Esophagus squamous epithelium (tissue), 5 donors: ENCODE results near the gene MICAL3. TPM values are rescaled to one million over a fixed set of nuclear protein-coding genes. Genes with fewer than 3 reads are reported as not detected.
"Not testable (repeated sequence)": the region's sequence is repeated elsewhere in the genome, so short reads cannot be mapped to it uniquely, and the experiment has no call there.

Experiments used
- DNase-seq: peaks from one replicate; lab custom pipeline; 2025; lab: John Stamatoyannopoulos, UW
- H3K27ac ChIP-seq, 4 donors: fragments of 200-600 bp; sonication (generic); one replicate each; pipeline ENCODE4 v1.5.1; 2016 to 2019; ENCODE audit warnings: mild to moderate bottlenecking in 1 of 4
- H3K27me3 ChIP-seq, 4 donors: fragments of 200-600 bp; sonication (generic); 1 replicate in 3 of 4; 2 replicates in 1 of 4; pipeline versions ENCODE4 v1.5.1 to v1.6.0; 2017 to 2021; ENCODE audit warnings: antibody characterized with exemption in 1 of 4
- H3K36me3 ChIP-seq, 3 donors: fragments of 200-600 bp; sonication (generic); one replicate each; pipeline ENCODE4 v1.5.1; 2016 to 2019
- H3K4me1 ChIP-seq, 3 donors: fragments of 200-600 bp; sonication (generic); one replicate each; pipeline ENCODE4 v1.5.1; 2017 to 2019
- H3K4me3 ChIP-seq, 4 donors: fragments of 200-600 bp; sonication (generic); 1 replicate in 3 of 4; 2 replicates in 1 of 4; pipeline ENCODE4 v1.5.1; 2016 to 2019; ENCODE audit warnings: mild to moderate bottlenecking in 2 of 4, moderate library complexity in 1 of 4
- H3K9me3 ChIP-seq, 3 donors: fragments of 200-600 bp; sonication (generic); one replicate each; pipeline ENCODE4 v1.5.1; 2016 to 2019
- POLR2A ChIP-seq, 4 donors: fragments of 450-650 bp; IDR thresholded peaks; one replicate each; pipeline ENCODE4 v1.6.1; 2017; ENCODE audit warnings: antibody characterized with exemption in 4 of 4, mild to moderate bottlenecking in 4 of 4, moderate library complexity in 3 of 4
- WGBS, 2 donors: methylation state at CpG; one replicate each; pipeline ENCODE4 v1.1.5; 2018; 5-methylcytosine and 5-hydroxymethylcytosine counted together
- intact Hi-C: fragments of 100-400 bp; cut with DNase I; formaldehyde crosslinking; loops from one replicate; pipeline ENCODE4 v1.15.0; 2022
- total RNA-seq, 4 donors: library from RNA; depleted of rRNA; stranded (reverse); fragments of >200 nt; gene quantifications; one replicate each; pipeline ENCODE4 v1.1.0, GENCODE V29; 2016
- TF ChIP-seq, protein P1 (sequence below), 6 experiments: fragments of 450-650 bp in 4 of 6; fragments of 200-600 bp in 2 of 6; sonication (generic) in 2 of 6; IDR thresholded peaks; one replicate each; pipeline ENCODE4 v1.5.1; 2016 to 2019; ENCODE audit warnings: antibody characterized with exemption in 6 of 6, mild to moderate bottlenecking in 4 of 6, moderate library complexity in 4 of 6
- donor health status: DM: yes; HTN: yes; CAD: no.

Gene MICAL3
- total RNA-seq, 4 donors from 2014 or later = 11.2 to 30.9 (median 15.9) TPM

DNA sequence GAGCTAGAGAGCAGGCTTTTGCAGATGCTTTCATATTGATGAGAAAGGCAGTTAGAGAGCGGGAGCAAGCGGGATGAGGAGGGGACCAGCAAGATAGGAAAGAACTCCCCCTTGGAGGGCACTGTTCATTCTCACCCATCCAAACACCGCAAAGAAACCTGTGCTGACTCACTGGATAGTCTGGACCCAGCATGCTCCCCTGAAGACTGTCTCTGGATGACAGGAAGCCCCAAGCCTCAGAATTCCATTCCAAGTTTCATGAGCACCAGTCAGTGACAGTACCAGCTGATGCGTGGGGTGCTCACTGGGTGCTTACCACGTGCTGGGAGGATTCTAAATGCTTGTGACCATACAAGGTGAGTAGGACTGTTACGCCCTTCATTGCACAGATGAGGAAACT is 34.2 kb downstream of the MICAL3 start:
- no peak overlapping the region for H3K4me3 ChIP-seq
- no peak overlapping the region for H3K27ac ChIP-seq
- no peaks in the 10 kb centered on the region for H3K27me3 ChIP-seq
- WGBS, 2 donors = 66 to 75% methylated on average over 6 of the region's 6 CpGs
- intact Hi-C loops = no loop called here
- H3K4me1 ChIP-seq = peaks cover 14 to 84% (median 21%) of the 10 kb centered on the region in 3 donors
- no peak for TF ChIP-seq POLR2A (IDR thresholded peaks at IDR 0.05)
- TF ChIP-seq, protein P1, sequence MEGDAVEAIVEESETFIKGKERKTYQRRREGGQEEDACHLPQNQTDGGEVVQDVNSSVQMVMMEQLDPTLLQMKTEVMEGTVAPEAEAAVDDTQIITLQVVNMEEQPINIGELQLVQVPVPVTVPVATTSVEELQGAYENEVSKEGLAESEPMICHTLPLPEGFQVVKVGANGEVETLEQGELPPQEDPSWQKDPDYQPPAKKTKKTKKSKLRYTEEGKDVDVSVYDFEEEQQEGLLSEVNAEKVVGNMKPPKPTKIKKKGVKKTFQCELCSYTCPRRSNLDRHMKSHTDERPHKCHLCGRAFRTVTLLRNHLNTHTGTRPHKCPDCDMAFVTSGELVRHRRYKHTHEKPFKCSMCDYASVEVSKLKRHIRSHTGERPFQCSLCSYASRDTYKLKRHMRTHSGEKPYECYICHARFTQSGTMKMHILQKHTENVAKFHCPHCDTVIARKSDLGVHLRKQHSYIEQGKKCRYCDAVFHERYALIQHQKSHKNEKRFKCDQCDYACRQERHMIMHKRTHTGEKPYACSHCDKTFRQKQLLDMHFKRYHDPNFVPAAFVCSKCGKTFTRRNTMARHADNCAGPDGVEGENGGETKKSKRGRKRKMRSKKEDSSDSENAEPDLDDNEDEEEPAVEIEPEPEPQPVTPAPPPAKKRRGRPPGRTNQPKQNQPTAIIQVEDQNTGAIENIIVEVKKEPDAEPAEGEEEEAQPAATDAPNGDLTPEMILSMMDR (IDR thresholded peaks at IDR 0.05) = no peak
- H3K9me3 ChIP-seq = no peaks in the 10 kb centered on the region
- H3K36me3 ChIP-seq = no peaks in the 10 kb centered on the region
- no peak for DNase-seq

- H3K36me3 ChIP-seq = no peaks in the 10 kb centered on the region
- no peak for TF ChIP-seq POLR2A (IDR thresholded peaks at IDR 0.05)
- TF ChIP-seq, protein P1 (IDR thresholded peaks at IDR 0.05) = no peak
- H3K27me3 ChIP-seq = no peaks in the 10 kb centered on the region
- H3K27ac ChIP-seq = peak overlapping the region in 1 of 4 donors; percentile 21
- H3K9me3 ChIP-seq = no peaks in the 10 kb centered on the region
- WGBS, 2 donors = 84 to 91% methylated on average over 16 of the region's 16 CpGs
- no peak overlapping the region for H3K4me3 ChIP-seq
- intact Hi-C loops = no loop called here
- DNase-seq = no peak
- peaks cover 14 to 77% (median 24%) of the 10 kb centered on the region in 3 donors for H3K4me1 ChIP-seq
Measured at GRCh38 chr22:17988800-17989513, 35.4 kb downstream of the MICAL3 start.

DNA sequence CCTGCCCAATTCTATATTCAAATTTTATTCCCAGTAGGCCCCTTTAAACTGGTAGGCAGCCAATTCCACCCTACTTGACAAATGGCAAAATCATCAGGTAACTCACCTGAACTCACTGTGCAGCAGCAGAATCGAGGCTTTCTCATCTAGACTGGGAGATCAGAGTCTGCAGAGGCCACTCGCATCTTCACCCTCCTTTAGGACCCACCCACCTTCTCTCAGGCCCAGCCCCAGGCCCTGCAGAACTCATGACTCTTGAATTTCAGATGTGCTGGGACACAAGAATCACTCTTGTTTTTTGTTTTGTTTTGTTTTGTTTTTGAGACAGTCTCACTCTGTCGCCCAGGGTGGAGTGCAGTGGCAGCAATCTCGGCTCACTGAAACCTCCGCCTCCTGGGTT is 38.8 kb downstream of the MICAL3 start:
- no peak for TF ChIP-seq POLR2A (IDR thresholded peaks at IDR 0.05)
- TF ChIP-seq, protein P1 (IDR thresholded peaks at IDR 0.05) = no peak
- no peak overlapping the region for H3K27ac ChIP-seq
- no peaks in the 10 kb centered on the region for H3K36me3 ChIP-seq
- intact Hi-C loops = no loop called here
- no peaks in the 10 kb centered on the region for H3K27me3 ChIP-seq
- H3K9me3 ChIP-seq = no peaks in the 10 kb centered on the region
- 84% methylated on average over 5 of the region's 5 CpGs for WGBS, 2 donors
- no peak overlapping the region for H3K4me3 ChIP-seq
- no peak for DNase-seq
- H3K4me1 ChIP-seq = peaks cover 3 to 66% (median 18%) of the 10 kb centered on the region in 3 donors

- H3K4me3 ChIP-seq, H3K27me3 ChIP-seq, DNase-seq, H3K27ac ChIP-seq, H3K36me3 ChIP-seq, H3K9me3 ChIP-seq, intact Hi-C loops: not testable (repeated sequence)
- peaks cover 8 to 66% (median 23%) of the 10 kb centered on the region in 3 donors for H3K4me1 ChIP-seq
- WGBS, 2 donors = 53 to 55% methylated on average over 9 to 11 of the region's 11 CpGs
Measured at GRCh38 chr22:17985071-17985470, 39.3 kb downstream of the MICAL3 start.

GRCh38 chr22:17984114-17984513 is 40.2 kb downstream of the MICAL3 start:
- TF ChIP-seq, protein P1 (IDR thresholded peaks at IDR 0.05) = no peak
- TF ChIP-seq POLR2A (IDR thresholded peaks at IDR 0.05) = no peak
- H3K4me1 ChIP-seq = peaks cover 10 to 66% (median 24%) of the 10 kb centered on the region in 3 donors
- 80 to 87% methylated on average over 2 to 7 of the region's 8 CpGs for WGBS, 2 donors

More at GRCh38 chr22:17984114-17984513, 40.2 kb downstream of the MICAL3 start:
- DNase-seq = no peak
- Histone ChIP-seq H3K9me3 (no peaks in the 10 kb centered on the region), H3K4me3 (no peak overlapping the region), H3K36me3 (no peaks in the 10 kb centered on the region), H3K27me3 (no peaks in the 10 kb centered on the region), H3K27ac (no peak overlapping the region)
- intact Hi-C loops = no loop called here
